Activated CD8-positive, alpha-beta memory T cell treated with anti-CD3 and anti-CD28 coated beads, Interleukin-2, amount 50 U/mL, for 4 hours (primary cell): ENCODE results near the gene PFN4.
"Not testable (repeated sequence)": the region's sequence is repeated elsewhere in the genome, so short reads cannot be mapped to it uniquely, and the experiment has no call there.

ENCODE experiments used
- DNase-seq: peaks from one replicate; pipeline ENCODE4 v3.0.0-alpha.2; 2020

PFN4 gene

GRCh38 chr2:24110660-24111303, 12.4 kb downstream of the PFN4 start:
- no peak for DNase-seq

- not testable (repeated sequence) for DNase-seq
Observed at GRCh38 chr2:24109431-24109830, 13.7 kb downstream of the PFN4 start.

GRCh38 chr2:24107336-24107735, 15.8 kb downstream of the PFN4 start:
- no peak for DNase-seq

- DNase-seq, result no peak
Observed at GRCh38 chr2:24106786-24107185, 16.3 kb downstream of the PFN4 start.

- DNase-seq, result no peak
Observed at GRCh38 chr2:24105816-24106215, 17.3 kb downstream of the PFN4 start.

GRCh38 chr2:24104906-24105305, 18.2 kb downstream of the PFN4 start:
- DNase-seq, result no peak

GRCh38 chr2:24104110-24104650, 19.0 kb downstream of the PFN4 start:
- DNase-seq, result no peak

GRCh38 chr2:24102677-24103076, 20.5 kb downstream of the PFN4 start:
- DNase-seq, result no peak

- no peak for DNase-seq
Observed at GRCh38 chr2:24101992-24102391, 21.1 kb downstream of the PFN4 start.

GRCh38 chr2:24100732-24101131, 22.4 kb downstream of the PFN4 start:
- DNase-seq, result not testable (repeated sequence)

- DNase-seq, result not testable (repeated sequence)
Observed at GRCh38 chr2:24095171-24095677, 27.9 kb downstream of the PFN4 start.

GRCh38 chr2:24093270-24093669, 29.9 kb downstream of the PFN4 start:
- DNase-seq, result not testable (repeated sequence)

- no peak for DNase-seq
Observed at GRCh38 chr2:24088821-24089359, 34.2 kb downstream of the PFN4 start.

GRCh38 chr2:24087032-24087431, 36.1 kb downstream of the PFN4 start:
- DNase-seq, result no peak

GRCh38 chr2:24086241-24086640, 36.9 kb downstream of the PFN4 start:
- no peak for DNase-seq

- DNase-seq, result no peak
Observed at GRCh38 chr2:24085200-24085489, 38.0 kb downstream of the PFN4 start.

- DNase-seq, result peak; percentile 84
Observed at GRCh38 chr2:24084386-24085199, 38.5 kb downstream of the PFN4 start, which contains the start of gene TP53I3. Gene TP53I3 (minus strand): TSS chr2:24084834. CDS start chr2:24084326, 508 bp downstream.

- DNase-seq, result no peak
Observed at GRCh38 chr2:24083567-24084385, 39.4 kb downstream of the PFN4 start.

GRCh38 chr2:24082787-24083566, 40.2 kb downstream of the PFN4 start:
- DNase-seq, result no peak

- no peak for DNase-seq
Observed at GRCh38 chr2:24080701-24081100, 42.4 kb downstream of the PFN4 start.

- DNase-seq, result no peak
Observed at GRCh38 chr2:24077879-24078278, 45.3 kb downstream of the PFN4 start.

GRCh38 chr2:24077535-24077877, 45.6 kb downstream of the PFN4 start:
- DNase-seq, result no peak
